Stimulated activated CD4-positive, alpha-beta T cell treated with anti-CD3 and anti-CD28 coated beads, Interleukin-15, amount 100 ng/mL, for 24 hours (primary cell): Measurements from ENCODE around the gene SGMS1.

Experiments used
- DNase-seq: peaks from one replicate; pipeline ENCODE4 v3.0.0-alpha.2; 2020

SGMS1 gene

GRCh38 chr10:50415292-50415691 is 208.5 kb downstream of the SGMS1 start:
- DNase-seq: no peak

GRCh38 chr10:50410066-50410811 is 213.5 kb downstream of the SGMS1 start:
- DNase-seq: no peak

DNA sequence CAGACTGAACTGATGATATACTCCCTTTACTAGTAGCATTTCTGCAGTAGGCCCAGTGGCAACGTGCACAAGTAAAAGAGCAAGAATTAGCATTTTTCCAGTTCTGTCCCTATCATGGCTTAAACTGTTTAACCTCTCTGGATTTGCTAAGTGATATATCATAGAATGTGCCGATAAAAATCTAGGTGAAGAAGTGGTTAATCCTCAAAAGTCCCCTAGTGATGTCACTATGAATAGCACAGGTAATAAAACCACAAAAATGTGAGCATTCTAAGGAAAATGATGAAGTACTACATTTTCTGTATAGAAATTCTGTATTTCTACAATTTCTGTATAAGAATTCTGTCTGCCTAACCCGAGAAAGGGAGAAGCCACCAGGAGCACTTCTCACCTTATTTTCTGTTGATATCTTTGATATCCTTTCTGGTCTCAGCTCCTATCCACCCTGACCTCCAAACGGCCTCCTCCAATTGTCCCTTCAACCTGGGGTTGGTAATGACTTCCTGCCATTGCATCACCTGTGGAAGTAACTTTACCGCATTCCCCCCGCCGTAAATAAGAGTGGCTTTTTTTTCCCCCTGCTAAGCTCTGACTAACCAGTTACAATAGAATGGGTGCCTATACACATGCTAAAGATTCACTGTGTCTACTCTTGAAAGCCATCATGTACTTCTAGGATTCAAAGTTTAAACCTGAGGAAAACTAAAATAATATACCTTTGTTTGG is 216.5 kb downstream of the SGMS1 start:
- no peak for DNase-seq

- no peak for DNase-seq
Measured at GRCh38 chr10:50406457-50407070, 217.2 kb downstream of the SGMS1 start.

- no peak for DNase-seq
Measured at GRCh38 chr10:50405723-50406122, 218.0 kb downstream of the SGMS1 start.

DNA sequence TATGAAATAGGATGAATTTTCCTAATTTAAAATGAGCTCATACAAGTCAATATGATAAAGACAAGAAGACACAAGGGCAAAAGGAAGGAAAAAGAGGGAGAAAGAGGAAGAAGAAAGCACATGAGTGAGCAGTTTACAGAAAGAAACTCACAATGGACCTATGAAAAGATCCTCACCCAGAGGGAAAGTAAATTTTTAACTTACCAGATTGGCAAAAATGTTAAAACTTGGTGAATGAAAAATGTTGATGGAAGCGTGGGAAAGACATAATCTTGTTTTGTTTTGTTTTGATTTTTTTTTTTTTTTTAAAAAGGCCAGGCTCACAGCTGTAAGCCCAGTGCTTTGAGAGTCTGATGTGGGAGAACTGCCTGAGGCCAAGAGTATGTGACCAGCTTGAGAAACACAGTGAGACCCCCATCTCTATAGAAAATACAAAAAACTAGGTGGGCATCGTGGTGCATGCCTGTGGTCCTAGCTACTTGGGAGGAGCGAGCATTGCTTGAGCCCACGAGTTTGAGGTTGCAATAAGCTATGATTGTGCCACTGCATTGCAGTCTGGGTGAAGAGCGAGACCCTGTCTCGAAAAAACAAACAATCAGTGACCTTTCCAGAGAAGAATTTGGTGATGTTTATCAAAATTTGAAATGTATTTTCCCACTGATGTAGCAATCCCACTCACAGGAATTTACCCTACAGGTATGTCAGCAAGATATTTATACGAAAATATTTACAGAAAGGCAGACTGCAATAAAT is 219.6 kb downstream of the SGMS1 start:
- no peak for DNase-seq

GRCh38 chr10:50403074-50403473 is 220.7 kb downstream of the SGMS1 start:
- no peak for DNase-seq

DNA sequence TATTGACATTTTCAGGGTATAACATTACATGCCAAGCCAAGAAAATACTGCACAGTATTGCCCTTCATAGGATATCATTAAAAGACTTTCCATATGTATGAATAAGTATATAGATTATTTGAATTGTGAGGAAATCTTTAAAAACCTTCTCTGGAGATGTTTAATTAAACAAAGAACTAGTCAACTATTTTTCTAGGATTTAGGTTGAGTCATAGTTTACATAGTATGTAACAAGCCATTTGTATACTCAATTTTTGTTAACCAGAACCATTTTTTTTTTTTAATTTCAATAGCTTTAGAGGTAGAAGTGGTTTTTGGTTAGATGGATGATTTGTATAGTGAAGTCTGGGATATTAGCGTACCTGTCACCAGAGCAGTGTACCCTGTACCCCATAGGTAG is 221.3 kb downstream of the SGMS1 start:
- no peak for DNase-seq

GRCh38 chr10:50400694-50401093 is 223.1 kb downstream of the SGMS1 start:
- no peak for DNase-seq

DNA sequence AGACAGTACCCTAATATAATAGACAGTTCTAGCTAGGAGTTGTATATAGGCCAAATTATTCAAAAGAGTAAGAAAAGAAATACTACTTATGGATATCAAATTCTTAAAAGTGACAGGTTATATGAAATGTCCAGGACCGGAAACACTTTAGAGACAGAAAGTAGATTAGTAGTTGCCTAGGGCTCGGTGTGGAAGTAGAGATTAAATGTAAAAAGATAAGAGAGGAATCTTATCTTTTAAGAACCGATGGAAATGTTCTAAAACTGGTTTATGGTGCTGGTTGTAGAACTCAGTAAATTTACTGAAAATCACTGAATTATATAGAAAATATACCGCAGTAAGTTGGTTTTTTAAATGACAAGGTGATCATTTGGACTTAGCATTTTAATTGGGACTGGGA is 224.9 kb downstream of the SGMS1 start:
- DNase-seq: no peak

DNA sequence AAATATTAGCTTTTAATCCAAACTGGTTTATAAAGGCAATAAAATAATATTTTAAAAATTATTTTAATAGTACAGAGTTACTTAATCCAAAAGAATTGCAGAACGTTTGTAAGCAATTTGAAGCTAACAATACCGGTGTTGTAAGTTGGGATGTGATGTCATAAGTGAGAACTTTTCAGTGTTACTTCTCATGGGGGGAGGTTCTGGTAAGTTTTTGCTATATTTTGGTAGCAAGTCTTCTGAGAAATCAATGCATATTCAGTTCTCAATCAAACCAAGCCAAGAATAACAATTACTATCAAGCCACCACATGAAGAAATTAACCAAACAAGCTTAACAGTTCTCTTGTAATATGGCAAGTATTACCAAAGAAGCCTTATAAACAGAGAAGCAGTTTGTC is 225.4 kb downstream of the SGMS1 start:
- no peak for DNase-seq

DNA sequence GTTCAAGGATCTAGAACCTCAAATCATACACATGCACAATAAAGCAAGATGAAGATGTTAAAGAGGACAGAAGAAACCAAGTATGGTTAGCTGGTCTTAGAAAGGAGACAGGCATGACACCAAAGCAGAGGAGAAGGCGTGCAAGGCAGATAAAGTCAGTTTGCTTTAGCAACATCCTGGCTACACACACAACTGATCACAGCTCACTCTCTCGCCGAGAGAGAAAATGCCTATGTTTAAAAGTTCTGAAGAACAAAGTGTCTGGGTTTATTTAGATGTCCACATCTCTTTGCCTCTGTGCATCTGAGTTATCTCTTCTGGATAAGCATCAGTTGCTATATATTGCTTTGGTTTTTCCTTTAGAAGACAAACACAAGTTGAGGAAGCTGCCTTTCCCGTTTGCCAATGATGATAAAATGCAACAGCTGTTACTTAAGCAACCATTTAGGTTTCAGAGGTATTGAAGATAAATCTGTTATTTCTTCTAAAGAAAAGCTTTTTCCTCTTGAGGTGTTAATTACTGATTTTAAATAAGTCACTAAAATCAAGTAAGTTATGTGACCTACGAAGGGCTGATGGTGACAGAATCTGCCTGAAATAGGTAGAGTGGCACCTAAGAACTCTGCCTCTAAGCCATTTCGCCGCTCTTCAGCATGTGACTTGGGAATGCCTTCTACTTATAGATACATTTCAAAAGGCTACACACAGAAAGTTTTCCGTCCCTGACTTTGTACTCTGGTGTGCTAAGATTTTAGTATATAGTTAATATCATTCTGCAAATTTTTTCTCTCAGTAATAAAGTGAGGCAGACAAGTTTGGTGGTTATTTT is 226.2 kb downstream of the SGMS1 start:
- DNase-seq: no peak

- peak; percentile 44 for DNase-seq
Measured at GRCh38 chr10:50396491-50397311, 227.1 kb downstream of the SGMS1 start.

GRCh38 chr10:50395851-50396250 is 227.9 kb downstream of the SGMS1 start:
- no peak for DNase-seq

- DNase-seq: no peak
Measured at GRCh38 chr10:50395271-50395670, 228.5 kb downstream of the SGMS1 start.

DNA sequence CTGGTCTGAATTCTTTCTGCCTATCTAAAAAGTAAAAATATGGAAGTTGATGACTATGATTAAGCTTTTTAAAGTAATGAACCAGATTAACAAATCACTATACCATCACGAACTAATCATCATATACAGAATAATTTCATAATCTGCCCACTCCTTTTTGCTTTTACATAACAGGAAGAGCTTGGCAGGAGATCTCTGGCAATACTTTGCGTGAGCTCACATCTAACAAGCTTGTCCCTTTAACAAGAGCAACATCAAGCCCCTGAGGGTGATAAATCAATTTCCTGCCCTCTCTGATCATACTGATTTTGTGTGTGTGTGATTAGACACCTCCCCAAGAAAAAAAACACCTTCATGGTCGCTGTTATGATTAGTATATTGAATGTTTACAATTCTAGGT is 228.9 kb downstream of the SGMS1 start:
- DNase-seq: no peak

GRCh38 chr10:50393784-50394467 is 229.8 kb downstream of the SGMS1 start:
- no peak for DNase-seq

GRCh38 chr10:50392966-50393718 is 230.6 kb downstream of the SGMS1 start:
- no peak for DNase-seq

DNA sequence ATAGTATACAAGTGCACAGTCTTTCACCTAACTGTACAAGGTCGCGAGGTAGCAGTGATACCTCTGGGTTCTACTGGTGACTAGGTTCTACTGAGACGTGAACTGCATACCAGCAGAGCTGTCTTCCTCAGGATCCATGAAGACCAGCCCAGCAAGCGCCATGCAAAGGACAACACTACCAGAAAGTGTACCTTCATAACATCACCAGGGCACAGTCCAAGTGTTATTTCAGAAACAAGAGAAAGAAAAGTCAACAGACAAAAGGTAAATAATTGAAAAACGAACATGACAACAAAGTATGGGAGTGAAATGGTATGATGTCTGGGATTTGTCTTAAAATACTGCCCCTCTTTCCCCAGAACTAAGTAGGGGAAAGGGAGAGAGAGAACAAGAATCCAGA is 231.3 kb downstream of the SGMS1 start:
- no peak for DNase-seq

DNA sequence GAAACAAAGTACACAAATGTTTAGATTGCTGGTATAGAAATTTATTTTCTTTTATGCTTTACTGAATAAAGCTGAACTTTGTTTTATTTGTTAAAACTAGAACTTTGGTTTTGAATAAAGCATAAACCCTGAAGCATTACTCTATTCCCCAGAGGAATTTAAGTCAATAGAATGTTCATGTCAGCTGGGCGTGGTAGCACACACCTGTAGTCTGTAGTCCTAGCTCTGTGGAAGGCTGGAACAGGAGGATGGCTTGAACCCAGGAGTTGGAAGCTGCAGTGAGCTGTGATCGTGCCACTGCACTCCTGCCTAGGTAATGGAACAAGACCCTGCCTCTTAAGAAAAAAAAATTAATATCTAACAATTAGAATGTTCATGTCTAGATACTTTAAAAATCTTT is 233.5 kb downstream of the SGMS1 start:
- no peak for DNase-seq
